Body of pancreas (tissue), 4 donors: ENCODE data around the gene SLC13A4. TPM values are rescaled to one million over a fixed set of nuclear protein-coding genes. Genes with fewer than 3 reads are reported as not detected.

Source experiments
- ATAC-seq: fragments of 150-250 bp; one replicate; pipeline ENCODE4 v1.9.1; 2016
- DNase-seq, 4 donors: peaks; one replicate each; pipeline ENCODE4 v3.0.0-alpha.2; 2019
- H3K27ac ChIP-seq, 4 donors: fragments of 200-600 bp; sonication (generic); 1 replicate in 3 of 4; 2 replicates in 1 of 4; pipeline versions ENCODE4 v1.5.1 to v1.6.1; 2016 to 2019; ENCODE audit warnings: mild to moderate bottlenecking in 1 of 4, mixed read lengths in 1 of 4, moderate library complexity in 1 of 4
- H3K27me3 ChIP-seq, 2 donors: fragments of 200-600 bp; sonication (generic); one replicate each; pipeline ENCODE4 v1.6.0; 2016; ENCODE audit warnings: mild to moderate bottlenecking in 1 of 2
- H3K36me3 ChIP-seq, 2 donors: fragments of 200-600 bp; sonication (generic); replicated peaks in 1 of 2; 2 replicates each; pipeline ENCODE4 v1.5.1; 2016; ENCODE audit warnings: low read depth in 2 of 2; ENCODE audit not compliant: insufficient read depth in 1 of 2
- H3K4me1 ChIP-seq: fragments of 200-600 bp; sonication (generic); one replicate; pipeline ENCODE4 v1.6.0; 2016
- H3K4me3 ChIP-seq, 2 donors: fragments of 200-600 bp; sonication (generic); 1 replicate in 1 of 2; 2 replicates in 1 of 2; pipeline ENCODE4 v1.5.1; 2016 to 2019
- H3K9me3 ChIP-seq, 3 donors: fragments of 200-600 bp; sonication (generic); 1 replicate in 2 of 3; 2 replicates in 1 of 3; pipeline ENCODE4 v1.5.1; 2016
- POLR2A ChIP-seq, 3 donors: fragments of 450-650 bp; IDR thresholded peaks; one replicate each; pipeline ENCODE4 v1.6.1; 2016; ENCODE audit warnings: antibody characterized with exemption in 3 of 3, mild to moderate bottlenecking in 2 of 3
- WGBS, 2 donors: methylation state at CpG; one replicate each; pipeline ENCODE4 v1.1.5; 2017; 5-methylcytosine and 5-hydroxymethylcytosine counted together
- intact Hi-C: fragments of 100-400 bp; cut with DNase I; formaldehyde crosslinking; loops from one replicate; pipeline ENCODE4 v1.15.1; 2023
- total RNA-seq, 2 donors: library from RNA; depleted of rRNA; stranded (reverse); fragments of >200 nt; gene quantifications; one replicate each; pipeline ENCODE4 v1.1.0, GENCODE V29; 2016
- TF ChIP-seq, protein P1 (sequence below), 7 experiments: fragments of 450-650 bp in 4 of 7; fragments of 200-600 bp in 3 of 7; sonication (generic) in 3 of 7; IDR thresholded peaks; one replicate each; pipeline ENCODE4 v1.5.1; 2016 to 2019; ENCODE audit warnings: antibody characterized with exemption in 7 of 7

The SLC13A4 gene
- total RNA-seq, 2 donors from 2014 or later = not detected

DNA sequence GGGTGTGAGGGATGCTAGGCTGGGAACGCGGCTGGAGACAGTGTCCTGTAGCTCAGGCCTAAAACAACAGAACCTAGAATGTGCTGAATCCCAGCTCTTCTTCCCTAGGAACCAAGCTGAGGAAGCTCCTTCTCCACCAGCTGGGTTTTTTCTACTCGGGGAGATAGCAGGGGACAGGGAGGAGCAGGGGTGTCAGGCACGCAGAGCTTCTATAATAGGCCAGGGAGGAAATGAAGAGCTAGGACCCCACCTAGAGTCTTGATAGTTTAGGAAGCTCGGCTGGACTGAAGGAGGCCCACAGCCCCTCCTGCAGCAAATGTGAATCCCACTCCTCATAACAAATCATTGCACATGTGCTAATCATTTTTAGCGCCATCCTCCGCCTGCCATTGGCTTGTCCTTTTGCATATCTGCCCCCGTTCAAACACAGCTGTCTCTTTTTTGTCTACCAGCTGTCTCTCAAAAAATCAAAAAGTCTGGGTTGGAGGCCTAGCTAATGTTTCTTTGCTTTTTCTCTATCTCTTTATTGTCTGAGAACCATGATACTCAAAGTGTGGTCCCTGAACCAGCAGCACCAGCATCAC is 44.7 kb upstream of the SLC13A4 start:
- WGBS, 2 donors = 69 to 88% methylated on average over 7 to 8 of the region's 8 CpGs
- H3K36me3 ChIP-seq = no peaks in the 10 kb centered on the region
- no peak for TF ChIP-seq POLR2A (IDR thresholded peaks at IDR 0.05)
- TF ChIP-seq, protein P1, sequence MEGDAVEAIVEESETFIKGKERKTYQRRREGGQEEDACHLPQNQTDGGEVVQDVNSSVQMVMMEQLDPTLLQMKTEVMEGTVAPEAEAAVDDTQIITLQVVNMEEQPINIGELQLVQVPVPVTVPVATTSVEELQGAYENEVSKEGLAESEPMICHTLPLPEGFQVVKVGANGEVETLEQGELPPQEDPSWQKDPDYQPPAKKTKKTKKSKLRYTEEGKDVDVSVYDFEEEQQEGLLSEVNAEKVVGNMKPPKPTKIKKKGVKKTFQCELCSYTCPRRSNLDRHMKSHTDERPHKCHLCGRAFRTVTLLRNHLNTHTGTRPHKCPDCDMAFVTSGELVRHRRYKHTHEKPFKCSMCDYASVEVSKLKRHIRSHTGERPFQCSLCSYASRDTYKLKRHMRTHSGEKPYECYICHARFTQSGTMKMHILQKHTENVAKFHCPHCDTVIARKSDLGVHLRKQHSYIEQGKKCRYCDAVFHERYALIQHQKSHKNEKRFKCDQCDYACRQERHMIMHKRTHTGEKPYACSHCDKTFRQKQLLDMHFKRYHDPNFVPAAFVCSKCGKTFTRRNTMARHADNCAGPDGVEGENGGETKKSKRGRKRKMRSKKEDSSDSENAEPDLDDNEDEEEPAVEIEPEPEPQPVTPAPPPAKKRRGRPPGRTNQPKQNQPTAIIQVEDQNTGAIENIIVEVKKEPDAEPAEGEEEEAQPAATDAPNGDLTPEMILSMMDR (IDR thresholded peaks at IDR 0.05) = no peak
- ATAC-seq (no peak), DNase-seq (no peak)
- no peaks in the 10 kb centered on the region for H3K9me3 ChIP-seq
- H3K4me1 ChIP-seq = peaks cover 14% of the 10 kb centered on the region
- no peak overlapping the region for H3K4me3 ChIP-seq
- H3K27me3 ChIP-seq = no peaks in the 10 kb centered on the region
- no peak overlapping the region for H3K27ac ChIP-seq
- intact Hi-C loops = no loop called here

DNA sequence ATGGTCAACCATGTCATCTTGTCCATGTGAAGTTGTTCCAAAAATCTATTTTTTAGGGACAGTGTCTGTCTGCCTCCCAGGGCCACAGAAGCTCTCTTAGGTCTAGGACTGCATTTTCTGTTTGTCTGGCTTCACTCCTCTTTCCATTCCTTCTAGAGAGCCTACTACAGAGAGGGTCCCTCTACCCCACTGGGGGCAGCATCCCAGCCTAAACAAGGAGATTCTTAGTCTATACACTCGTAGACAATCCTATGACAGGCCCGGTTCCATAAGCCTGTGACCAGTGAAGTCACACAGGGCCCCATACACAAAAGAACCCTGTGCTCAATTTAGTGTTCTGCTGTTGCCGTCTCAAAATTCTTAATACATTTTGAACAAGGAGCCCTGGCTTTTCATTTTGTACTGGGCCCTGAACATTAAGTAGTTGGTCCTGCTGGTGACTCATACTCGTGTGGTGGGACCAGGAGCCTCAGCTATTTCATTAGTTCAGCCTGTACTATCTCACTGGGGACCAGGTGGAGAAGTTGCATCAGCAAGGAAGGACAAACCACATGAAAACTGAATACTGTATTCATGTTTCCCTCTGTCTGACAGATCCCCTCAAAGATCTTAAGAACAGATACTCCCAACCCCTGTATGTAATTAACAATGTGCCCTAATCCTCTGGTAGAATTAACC is 44.1 kb upstream of the SLC13A4 start:
- Histone ChIP-seq H3K27ac (no peak overlapping the region), H3K36me3 (no peaks in the 10 kb centered on the region), H3K27me3 (no peaks in the 10 kb centered on the region), H3K9me3 (no peaks in the 10 kb centered on the region), H3K4me3 (no peak overlapping the region), H3K4me1 (peaks cover 14% of the 10 kb centered on the region)
- DNase-seq (no peak), ATAC-seq (no peak)
- 70 to 87% methylated on average over 4 of the region's 4 CpGs for WGBS, 2 donors
- intact Hi-C loops = no loop called here
- no peak for TF ChIP-seq POLR2A (IDR thresholded peaks at IDR 0.05)
- TF ChIP-seq, protein P1 (IDR thresholded peaks at IDR 0.05) = no peak

- no peak for DNase-seq
These were observed 43.1 kb upstream of the SLC13A4 start for GRCh38 chr7:135771051-135771450.

GRCh38 chr7:135770139-135770710 is 42.2 kb upstream of the SLC13A4 start:
- Histone ChIP-seq H3K4me1 (peaks cover 14% of the 10 kb centered on the region), H3K4me3 (no peak overlapping the region), H3K27ac (no peak overlapping the region), H3K27me3 (no peaks in the 10 kb centered on the region), H3K9me3 (no peaks in the 10 kb centered on the region), H3K36me3 (no peaks in the 10 kb centered on the region)
- intact Hi-C loops = no loop called here
- no peak for DNase-seq
- 82 to 88% methylated on average over 6 of the region's 6 CpGs for WGBS, 2 donors
- no peak for TF ChIP-seq POLR2A (IDR thresholded peaks at IDR 0.05)
- TF ChIP-seq, protein P1 (IDR thresholded peaks at IDR 0.05) = no peak
- no peak for ATAC-seq

More at GRCh38 chr7:135771051-135771450, 43.1 kb upstream of the SLC13A4 start:
- H3K27me3 ChIP-seq = no peaks in the 10 kb centered on the region
- TF ChIP-seq POLR2A (IDR thresholded peaks at IDR 0.05) = no peak
- TF ChIP-seq, protein P1 (IDR thresholded peaks at IDR 0.05) = no peak
- no peak for ATAC-seq
- H3K4me3 ChIP-seq = no peak overlapping the region
- no peak overlapping the region for H3K27ac ChIP-seq
- WGBS, 2 donors = 69 to 80% methylated on average over 1 of the region's 1 CpG
- no peaks in the 10 kb centered on the region for H3K36me3 ChIP-seq
- no peaks in the 10 kb centered on the region for H3K9me3 ChIP-seq
- intact Hi-C loops = no loop called here
- H3K4me1 ChIP-seq = peaks cover 14% of the 10 kb centered on the region
